Measurements from ENCODE around the gene ZNF500. TPM values are rescaled to one million over a fixed set of nuclear protein-coding genes. Genes with fewer than 3 reads are reported as not detected.

Gene ZNF500
- polyA plus RNA-seq, 2 of the 4 experiments (the other 2 are of a cell fraction), result 4.6 to 6.7 TPM

GRCh38 chr16:4787627-4788482 is 20.9 kb upstream of the ZNF500 start, which contains the start of gene SEPTIN12 (continued):
- TF ChIP-seq JUNB (IDR thresholded peaks at IDR 0.05) (no peak), MAFK (IDR thresholded peaks at IDR 0.05; ENCODE audit: partially characterized antibody) (no peak), ELK1 (IDR thresholded peaks at IDR 0.05; ENCODE audit: low read depth, low read length) (no peak), CHD4 (IDR thresholded peaks at IDR 0.05; ENCODE audit: borderline replicate concordance) (no peak), EHF (CRISPR knock-in tag; IDR thresholded peaks at IDR 0.05) (no peak), NFE2L2 (conservative IDR thresholded peaks at IDR 0.05; ENCODE audit: low read length) (no peak)

GRCh38 chr16:4787068-4787467 is 20.1 kb upstream of the ZNF500 start:
- POLR2A ChIA-PET, result no interaction called here
- CTCF ChIA-PET, result interaction anchor here (1.0 to 1.5 kb wide), 2 partner anchors 8 to 9 kb away, joined by 3 read pairs; partner anchors contain the start of gene SMIM22

GRCh38 chr16:4785758-4786433 is 18.9 kb upstream of the ZNF500 start:
- ChIA-PET POLR2A (no interaction called here), CTCF (interaction anchor here (0.6 kb wide), 1 partner anchor 29 kb away, joined by 3 read pairs; no protein-coding TSS in a partner anchor)
- WGBS (ENCODE audit: missing lambda C conversion rate), result 85% methylated on average over 23 of the region's 23 CpGs
- Histone ChIP-seq H3K4me1 (peaks cover 26% of the 10 kb centered on the region), H3K9me3 (no peaks in the 10 kb centered on the region), H3K27ac (no peak overlapping the region), H3K4me2 (no peak overlapping the region), H3K4me3 (no peak overlapping the region)
- DNase-seq (ENCODE audit: low read depth in 1 of 2, low spot score in 1 of 2) (no peak), ATAC-seq (no peak), FAIRE-seq (no peak)
- TF ChIP-seq CBX8 (IDR thresholded peaks at IDR 0.05) (no peak), RNF2 (IDR thresholded peaks at IDR 0.05; ENCODE audit: borderline replicate concordance, low read depth) (no peak), ATOH8 (CRISPR knock-in tag; IDR thresholded peaks at IDR 0.05; ENCODE audit: low read depth) (no peak), RARB (CRISPR knock-in tag; IDR thresholded peaks at IDR 0.05) (no peak), CBX2 (IDR thresholded peaks at IDR 0.05; ENCODE audit: borderline replicate concordance, low read depth) (no peak), KDM5A (IDR thresholded peaks at IDR 0.05) (no peak), EHF (CRISPR knock-in tag; IDR thresholded peaks at IDR 0.05) (no peak), JUN (IDR thresholded peaks at IDR 0.05) (no peak), HDAC2 (IDR thresholded peaks at IDR 0.05) (no peak), NFE2L2 (conservative IDR thresholded peaks at IDR 0.05; ENCODE audit: low read length) (no peak), EP300 (IDR thresholded peaks at IDR 0.05) (no peak), FOSB (CRISPR knock-in tag; IDR thresholded peaks at IDR 0.05) (no peak)

More at GRCh38 chr16:4787068-4787467, 20.1 kb upstream of the ZNF500 start:
- DNase-seq (ENCODE audit: low read depth in 1 of 2, low spot score in 1 of 2), result no peak
- no peak for TF ChIP-seq SMC3 (IDR thresholded peaks at IDR 0.05)
- TF ChIP-seq MAFK (IDR thresholded peaks at IDR 0.05; ENCODE audit: partially characterized antibody), result peak; percentile 97
- peak; percentile 88 for TF ChIP-seq NFE2L2 (conservative IDR thresholded peaks at IDR 0.05; ENCODE audit: low read length)
- ATAC-seq, result no peak
- Histone ChIP-seq H3K4me1 (peaks cover 26% of the 10 kb centered on the region), H3K9me3 (no peaks in the 10 kb centered on the region), H3K27ac (peak overlapping the region; percentile 49 to 80; a peak in 3 of 6 replicates), H3K4me3 (no peak overlapping the region), H3K4me2 (0 out of 3 replicates have a peak overlapping the region, but pooled peaks have one; percentile 1)
- FAIRE-seq, result no peak
- 90% methylated on average over 8 of the region's 8 CpGs for WGBS (ENCODE audit: missing lambda C conversion rate)

All from A549 (cell line).